NCI-H774 (cell line): Measurements from ENCODE around the gene KCNK1.
A peak's percentile ranks its signal among the peaks of the same experiment; 100 is the strongest.

ENCODE experiments used
- DNase-seq: peaks from one replicate; lab custom pipeline; 2025; lab: John Stamatoyannopoulos, UW

The KCNK1 gene

DNA sequence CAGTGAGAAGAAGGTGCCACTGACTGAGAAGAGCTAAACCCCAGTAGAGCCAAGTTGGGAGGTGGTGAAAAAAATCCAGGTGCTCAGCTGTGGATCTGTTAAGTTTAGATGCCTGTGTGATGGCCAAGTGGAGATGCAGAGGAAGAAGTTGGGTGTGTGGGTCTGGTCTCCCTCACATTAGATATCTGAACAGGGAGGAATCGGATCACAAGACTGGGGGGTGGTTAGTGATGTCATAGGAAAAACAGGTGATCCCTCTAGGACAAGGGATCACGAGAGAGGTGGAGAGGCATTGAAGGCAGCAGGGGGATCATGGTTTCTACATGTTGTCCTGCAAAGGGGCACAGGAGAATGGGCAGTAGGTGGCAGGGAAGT is 22.6 kb downstream of the KCNK1 start:
- DNase-seq: no peak

DNA sequence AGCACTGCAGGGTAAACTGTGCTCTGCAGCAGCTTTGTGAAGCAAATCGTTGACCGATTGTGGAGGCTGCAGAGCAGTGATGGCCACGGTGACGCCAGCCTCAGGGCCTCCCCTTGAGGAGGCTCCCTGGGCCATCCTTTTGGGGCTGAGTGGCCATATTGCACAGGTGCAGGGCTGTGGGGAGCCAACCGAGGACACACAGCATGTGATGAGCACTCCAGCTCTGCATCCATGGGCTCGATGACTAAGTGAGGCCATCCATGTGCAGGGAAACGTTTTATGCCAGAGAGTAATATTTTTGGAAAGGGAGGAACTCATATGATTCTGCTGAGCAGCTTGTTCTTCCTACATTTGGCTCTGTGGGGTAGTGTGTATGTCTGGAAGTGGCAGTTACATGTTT is 24.6 kb downstream of the KCNK1 start:
- DNase-seq: no peak

GRCh38 chr1:233639611-233640010 is 25.7 kb downstream of the KCNK1 start:
- no peak for DNase-seq

DNA sequence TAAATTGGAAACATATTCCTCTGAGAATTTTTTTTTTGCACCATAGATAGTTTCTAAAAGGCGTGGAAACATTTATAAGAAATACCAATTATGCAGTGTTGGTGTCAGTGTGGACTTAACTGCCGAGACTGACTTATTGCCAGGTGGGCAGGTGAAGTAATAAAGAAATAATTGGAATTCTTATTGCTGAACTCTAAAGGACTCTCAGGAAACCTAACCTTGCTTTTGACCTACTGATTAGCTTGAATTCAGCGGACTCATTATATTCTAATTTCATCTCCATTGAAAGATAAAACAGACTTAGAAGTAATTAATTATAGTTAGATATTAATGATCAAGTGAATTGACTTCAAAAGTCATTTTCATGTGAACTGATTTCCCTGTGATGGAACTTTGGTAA is 26.3 kb downstream of the KCNK1 start:
- no peak for DNase-seq

GRCh38 chr1:233641029-233641428 is 27.1 kb downstream of the KCNK1 start:
- no peak for DNase-seq

- no peak for DNase-seq
Observed at GRCh38 chr1:233647073-233647472, 33.2 kb downstream of the KCNK1 start.

GRCh38 chr1:233647636-233648035 is 33.7 kb downstream of the KCNK1 start:
- DNase-seq: no peak

GRCh38 chr1:233651061-233651460 is 37.2 kb downstream of the KCNK1 start:
- DNase-seq: no peak

DNA sequence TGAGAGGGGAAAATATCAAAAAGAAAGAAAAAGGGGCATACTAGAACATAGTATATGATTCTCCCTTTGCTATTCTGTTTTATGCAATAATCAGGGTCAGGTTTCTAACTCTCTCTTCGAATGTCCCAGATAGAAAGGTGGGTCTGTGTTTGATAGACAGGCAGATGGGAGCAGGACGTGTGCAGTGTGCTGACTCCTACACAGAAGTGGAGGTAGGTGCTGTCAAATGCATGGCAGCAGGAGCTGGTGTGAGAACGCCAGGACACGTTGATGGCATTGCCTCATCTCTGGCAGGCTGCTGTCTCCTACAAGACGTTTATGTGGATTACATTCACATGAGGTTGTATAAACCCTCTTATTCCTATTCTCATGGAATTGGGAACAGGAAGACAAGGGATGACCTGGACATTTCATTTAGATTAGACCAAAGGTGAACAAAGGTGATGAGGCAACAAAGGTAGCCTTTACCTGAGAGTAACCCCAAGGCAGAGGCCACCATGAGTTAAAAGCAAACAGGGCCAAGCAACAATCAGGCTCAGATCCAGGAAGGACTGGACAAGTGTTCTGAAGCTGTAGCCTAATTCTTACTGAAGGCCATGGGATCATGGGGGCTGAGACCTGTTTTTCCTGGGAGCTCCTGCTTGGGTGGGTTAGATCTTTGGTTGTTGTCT is 37.8 kb downstream of the KCNK1 start:
- DNase-seq: no peak

DNA sequence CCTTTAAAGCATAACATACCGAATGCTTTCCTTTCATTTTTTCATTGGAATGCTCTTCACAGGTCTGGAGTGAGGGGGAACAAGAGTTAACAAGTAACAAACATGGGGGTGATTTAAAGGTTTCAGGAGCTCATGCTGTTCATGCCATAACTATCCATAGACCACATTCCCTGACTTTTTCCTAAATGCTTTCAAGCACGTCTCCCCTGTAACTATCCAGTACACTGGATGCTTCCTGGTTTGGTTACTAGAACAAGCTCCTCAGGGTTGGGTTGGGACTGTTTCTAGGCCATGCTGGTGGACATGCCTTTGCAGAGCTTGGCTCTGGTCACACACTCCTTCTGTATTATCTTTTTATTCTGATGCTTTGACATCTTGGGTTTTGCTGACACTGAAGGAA is 38.6 kb downstream of the KCNK1 start:
- no peak for DNase-seq

DNA sequence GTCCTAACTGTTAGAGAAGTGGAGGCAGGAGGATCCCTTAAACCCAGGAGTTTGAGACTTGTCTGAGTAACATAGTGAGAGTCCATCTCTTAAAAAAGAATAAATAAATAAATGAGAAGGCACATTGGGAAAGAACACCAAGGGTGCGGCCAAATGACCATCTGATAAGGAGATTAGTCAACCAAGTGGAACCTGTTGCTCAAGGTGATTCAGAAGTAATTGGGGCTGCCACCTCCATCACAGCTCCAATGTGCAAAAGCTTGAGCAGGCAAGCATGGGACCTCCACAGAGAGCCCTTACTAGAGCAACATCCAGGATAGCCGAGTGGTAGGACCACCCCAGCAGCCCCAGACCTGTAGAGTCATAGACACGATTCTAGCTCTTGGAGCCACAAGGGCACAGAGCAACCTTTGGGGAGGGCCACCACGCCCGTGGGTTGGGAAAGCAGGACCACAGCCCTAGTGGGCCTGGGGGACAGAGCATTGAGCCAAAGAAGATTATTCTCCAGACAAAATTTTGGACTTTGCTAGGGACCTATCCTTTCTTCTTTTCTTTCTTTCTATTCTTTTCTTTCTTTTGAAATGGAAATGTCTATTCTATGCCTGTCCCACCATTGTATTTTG is 40.9 kb downstream of the KCNK1 start:
- no peak for DNase-seq

DNA sequence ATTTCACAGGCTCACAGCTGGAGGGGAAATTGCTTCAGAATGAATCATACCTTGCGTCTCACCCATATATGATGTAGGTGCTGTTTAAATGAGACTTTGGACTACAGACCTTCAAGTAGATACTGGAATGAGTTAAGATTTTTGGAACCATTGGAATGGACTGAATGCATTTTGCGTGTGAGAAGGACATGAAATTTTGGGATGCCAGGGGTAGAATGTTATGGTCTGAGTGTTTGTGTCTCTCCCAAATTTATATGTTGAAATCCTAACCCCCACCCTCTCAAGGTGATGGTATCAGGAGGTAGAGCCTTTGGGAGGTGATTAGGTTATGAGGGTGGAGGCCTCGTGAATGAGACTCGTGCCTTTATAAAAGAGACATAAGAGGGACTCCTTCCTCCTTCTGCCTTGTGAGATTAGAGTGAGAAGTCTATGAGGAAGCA is 41.4 kb downstream of the KCNK1 start:
- DNase-seq: no peak

DNA sequence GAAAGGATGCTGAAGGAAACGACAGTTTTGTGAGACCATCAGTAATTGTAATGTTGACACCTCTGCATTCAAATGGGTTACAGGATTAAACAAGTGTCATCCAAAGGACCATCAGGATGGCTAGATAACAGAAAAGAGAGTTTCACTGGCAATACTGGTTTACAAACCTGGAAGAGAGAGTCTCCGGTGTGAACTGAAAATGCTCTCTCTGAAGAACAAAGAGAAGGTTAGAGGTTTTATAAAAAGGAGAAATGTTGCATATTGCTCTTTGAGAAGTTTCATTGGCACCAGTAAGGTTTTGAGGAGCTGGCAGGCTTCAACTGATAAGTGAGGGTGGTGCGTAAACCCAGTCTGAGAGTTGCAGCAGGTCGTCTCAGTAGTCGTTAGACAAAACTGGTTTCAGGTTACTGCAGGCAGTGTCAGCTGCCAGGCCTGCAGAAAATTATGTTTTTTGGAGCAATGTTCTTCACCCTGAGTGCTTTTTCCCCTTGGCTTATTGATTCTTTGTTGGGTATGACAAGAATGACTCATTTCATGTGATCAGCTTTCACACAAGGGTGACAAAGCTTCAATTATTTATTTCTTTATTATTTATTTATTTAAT is 42.2 kb downstream of the KCNK1 start:
- DNase-seq: peak; percentile 21

- no peak for DNase-seq
Observed at GRCh38 chr1:233656687-233657086, 42.8 kb downstream of the KCNK1 start.

- DNase-seq: no peak
Observed at GRCh38 chr1:233657466-233657865, 43.6 kb downstream of the KCNK1 start.

GRCh38 chr1:233659495-233659894 is 45.6 kb downstream of the KCNK1 start:
- DNase-seq: no peak

DNA sequence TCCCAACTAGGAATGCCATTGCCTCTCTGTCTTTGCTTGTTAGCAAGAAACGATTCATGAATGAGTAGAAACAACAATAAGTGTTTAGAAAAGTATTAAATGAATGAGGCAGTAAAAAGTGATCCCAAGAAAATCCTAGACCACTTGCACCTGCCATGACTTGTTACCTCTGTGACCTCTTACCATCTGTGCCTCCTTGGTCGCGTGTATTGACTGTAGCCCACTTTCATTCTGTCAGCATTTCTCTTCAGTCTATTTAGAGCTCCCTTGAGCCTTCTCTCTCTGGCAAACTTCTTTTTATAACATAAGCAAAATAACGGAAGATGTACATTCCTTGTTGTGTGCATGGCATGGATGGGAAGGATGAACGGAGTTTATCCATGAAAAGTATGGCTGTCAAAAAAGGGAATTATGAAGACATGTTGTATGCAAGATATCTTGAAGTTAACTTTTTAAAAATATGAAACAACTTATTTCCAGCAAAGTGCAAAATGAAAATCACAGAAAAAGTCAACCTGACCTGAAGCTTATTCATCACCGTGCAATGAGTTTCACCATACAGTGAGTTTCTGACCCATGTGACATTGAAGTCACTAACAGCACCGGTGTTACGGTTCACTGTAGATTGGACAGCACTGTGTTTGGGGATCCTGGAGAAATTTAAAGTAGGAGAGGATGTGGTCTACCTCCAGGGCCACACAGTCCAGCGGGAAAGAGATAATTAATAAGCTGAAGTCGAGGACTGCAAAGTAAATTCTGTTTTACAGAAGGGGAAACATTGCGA is 47.7 kb downstream of the KCNK1 start:
- DNase-seq: no peak

GRCh38 chr1:233662575-233663304 is 48.8 kb downstream of the KCNK1 start:
- DNase-seq: no peak

DNA sequence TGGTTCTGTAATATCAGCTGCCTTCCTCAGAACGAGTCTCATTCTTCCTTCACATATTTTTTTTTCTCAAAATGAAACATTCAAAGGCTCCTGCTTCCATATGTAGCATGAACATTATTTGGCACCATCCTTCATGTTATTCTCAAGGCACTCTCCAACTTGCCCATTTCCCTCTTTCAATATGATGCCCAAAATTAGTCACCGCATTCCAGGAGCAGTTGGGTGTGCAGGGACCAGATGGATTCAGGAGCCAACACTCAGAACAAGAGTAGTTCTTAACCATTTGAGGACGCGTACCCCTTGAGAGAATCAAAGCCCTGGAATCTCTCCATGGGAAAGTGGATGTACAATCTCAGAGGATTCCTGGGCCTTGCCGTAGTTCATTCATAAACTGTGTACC is 50.3 kb downstream of the KCNK1 start:
- no peak for DNase-seq

DNA sequence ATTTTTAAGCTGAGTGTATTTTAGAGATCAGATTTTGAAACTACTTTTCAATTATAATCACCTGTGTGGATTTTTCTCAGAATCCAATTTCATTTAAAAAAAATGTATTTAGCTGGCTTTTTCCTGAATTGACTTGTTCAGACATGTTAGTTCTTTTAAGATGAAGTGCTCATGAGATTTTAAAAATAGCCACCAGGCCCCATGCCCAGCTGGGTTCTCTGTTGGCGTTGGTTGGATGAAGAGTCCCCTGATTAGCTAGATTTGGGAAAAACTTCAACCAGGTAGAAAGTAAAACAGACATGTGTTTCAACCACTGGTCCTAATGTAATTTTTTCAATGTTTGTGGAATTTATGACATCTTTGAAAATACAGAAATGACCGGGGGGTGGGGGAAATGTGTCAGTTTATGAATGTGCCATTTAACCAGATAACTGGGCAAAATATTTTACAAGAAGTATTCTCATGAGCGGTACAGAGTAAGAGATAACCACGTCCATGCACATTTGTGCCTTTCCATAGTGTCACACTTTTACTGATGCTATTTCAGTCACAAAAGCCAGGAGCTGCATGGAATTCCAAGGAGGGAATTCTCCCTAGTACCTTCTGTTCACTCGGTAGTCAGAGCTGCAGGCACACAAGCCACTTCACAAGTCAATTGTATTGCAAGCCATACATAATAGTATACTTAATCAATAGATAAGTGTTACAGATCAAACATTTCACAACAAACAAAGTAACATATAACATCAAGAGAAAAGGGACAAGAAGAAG is 51.1 kb downstream of the KCNK1 start:
- no peak for DNase-seq

- no peak for DNase-seq
Observed at GRCh38 chr1:233665575-233666270, 51.8 kb downstream of the KCNK1 start.
